ENCODE measurements around the gene SV2A. TPM values are rescaled to one million over a fixed set of nuclear protein-coding genes. Genes with fewer than 3 reads are reported as not detected.
"Not testable (repeated sequence)": the region's sequence is repeated elsewhere in the genome, so short reads cannot be mapped to it uniquely, and the experiment has no call there.

SV2A gene
- total RNA-seq, 1 donor from 2014 or later, result 5.9 TPM

DNA sequence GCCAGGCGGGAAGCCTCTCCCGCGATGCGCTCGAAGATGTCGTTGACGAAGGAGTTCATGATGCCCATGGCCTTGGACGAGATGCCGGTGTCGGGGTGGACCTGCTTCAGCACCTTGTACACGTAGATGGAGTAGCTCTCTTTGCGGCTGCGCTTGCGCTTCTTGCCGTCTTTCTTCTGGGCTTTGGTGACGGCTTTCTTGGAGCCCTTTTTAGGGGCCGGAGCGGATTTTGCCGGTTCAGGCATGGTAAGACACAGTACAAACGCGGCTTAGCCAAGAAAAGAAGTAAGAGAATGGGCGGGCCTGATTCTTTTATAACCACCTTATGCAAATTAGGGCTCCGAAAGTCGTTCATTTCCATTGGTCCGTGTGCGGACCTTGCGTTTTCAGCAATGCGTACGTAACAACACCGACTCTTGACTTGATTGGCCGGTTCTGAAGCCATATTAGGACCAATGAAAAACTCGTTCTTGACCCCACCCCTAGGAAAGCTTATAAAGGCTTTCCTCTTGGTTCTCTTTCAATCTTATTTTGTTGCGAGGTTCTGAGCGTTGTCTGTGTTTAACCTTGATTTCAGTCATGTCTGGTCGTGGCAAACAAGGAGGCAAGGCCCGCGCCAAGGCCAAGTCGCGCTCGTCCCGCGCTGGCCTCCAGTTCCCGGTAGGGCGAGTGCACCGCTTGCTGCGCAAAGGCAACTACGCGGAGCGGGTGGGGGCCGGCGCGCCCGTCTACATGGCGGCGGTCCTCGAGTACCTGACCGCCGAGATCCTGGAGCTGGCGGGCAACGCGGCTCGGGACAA lies 31.0 kb downstream of the SV2A start:
- H3K27me3 ChIP-seq, result no peaks in the 10 kb centered on the region
- intact Hi-C loops (cut with DNase I), result loop anchor here (1.0 kb wide), 1 partner anchor 50 kb away; the partner anchor contains the start of gene MTMR11
- peak; percentile 82 to 96 for DNase-seq (ENCODE audit: low spot score in 2 of 2)

DNA sequence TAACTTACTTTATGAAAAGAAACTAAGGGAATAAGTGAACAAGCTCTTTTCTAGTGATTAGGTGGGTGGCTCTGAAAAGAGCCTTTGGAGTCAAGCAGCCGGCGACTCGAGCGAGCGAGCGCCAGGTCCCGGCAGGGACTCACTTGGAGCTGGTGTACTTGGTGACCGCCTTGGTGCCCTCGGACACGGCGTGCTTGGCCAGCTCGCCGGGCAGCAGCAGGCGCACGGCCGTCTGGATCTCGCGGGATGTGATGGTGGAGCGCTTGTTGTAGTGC lies 31.6 kb downstream of the SV2A start:
- Histone ChIP-seq H3K27ac (peak overlapping the region; percentile 94 to 100), H3K4me3 (peak overlapping the region; percentile 77 to 81), H3K4me1 (peaks cover 7 to 17% of the 10 kb centered on the region in 2 donors)
- H3K9me3 ChIP-seq; DNase-seq (ENCODE audit: low spot score in 2 of 2); H3K27me3 ChIP-seq; H3K36me3 ChIP-seq: not testable (repeated sequence)
- intact Hi-C loops (cut with DNase I), result loop anchor here (1.0 kb wide), 1 partner anchor 50 kb away; the partner anchor contains the start of gene MTMR11

More for the DNA sequence above, 31.0 kb downstream of the SV2A start:
- Histone ChIP-seq H3K36me3 (no peaks in the 10 kb centered on the region), H3K4me3 (peak overlapping the region; percentile 77 to 81), H3K27ac (peak overlapping the region; percentile 97 to 100), H3K4me1 (peaks cover 7 to 17% of the 10 kb centered on the region in 2 donors), H3K9me3 (no peaks in the 10 kb centered on the region)
- TF ChIP-seq, protein P1, sequence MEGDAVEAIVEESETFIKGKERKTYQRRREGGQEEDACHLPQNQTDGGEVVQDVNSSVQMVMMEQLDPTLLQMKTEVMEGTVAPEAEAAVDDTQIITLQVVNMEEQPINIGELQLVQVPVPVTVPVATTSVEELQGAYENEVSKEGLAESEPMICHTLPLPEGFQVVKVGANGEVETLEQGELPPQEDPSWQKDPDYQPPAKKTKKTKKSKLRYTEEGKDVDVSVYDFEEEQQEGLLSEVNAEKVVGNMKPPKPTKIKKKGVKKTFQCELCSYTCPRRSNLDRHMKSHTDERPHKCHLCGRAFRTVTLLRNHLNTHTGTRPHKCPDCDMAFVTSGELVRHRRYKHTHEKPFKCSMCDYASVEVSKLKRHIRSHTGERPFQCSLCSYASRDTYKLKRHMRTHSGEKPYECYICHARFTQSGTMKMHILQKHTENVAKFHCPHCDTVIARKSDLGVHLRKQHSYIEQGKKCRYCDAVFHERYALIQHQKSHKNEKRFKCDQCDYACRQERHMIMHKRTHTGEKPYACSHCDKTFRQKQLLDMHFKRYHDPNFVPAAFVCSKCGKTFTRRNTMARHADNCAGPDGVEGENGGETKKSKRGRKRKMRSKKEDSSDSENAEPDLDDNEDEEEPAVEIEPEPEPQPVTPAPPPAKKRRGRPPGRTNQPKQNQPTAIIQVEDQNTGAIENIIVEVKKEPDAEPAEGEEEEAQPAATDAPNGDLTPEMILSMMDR (IDR thresholded peaks at IDR 0.05), result no peak

DNA sequence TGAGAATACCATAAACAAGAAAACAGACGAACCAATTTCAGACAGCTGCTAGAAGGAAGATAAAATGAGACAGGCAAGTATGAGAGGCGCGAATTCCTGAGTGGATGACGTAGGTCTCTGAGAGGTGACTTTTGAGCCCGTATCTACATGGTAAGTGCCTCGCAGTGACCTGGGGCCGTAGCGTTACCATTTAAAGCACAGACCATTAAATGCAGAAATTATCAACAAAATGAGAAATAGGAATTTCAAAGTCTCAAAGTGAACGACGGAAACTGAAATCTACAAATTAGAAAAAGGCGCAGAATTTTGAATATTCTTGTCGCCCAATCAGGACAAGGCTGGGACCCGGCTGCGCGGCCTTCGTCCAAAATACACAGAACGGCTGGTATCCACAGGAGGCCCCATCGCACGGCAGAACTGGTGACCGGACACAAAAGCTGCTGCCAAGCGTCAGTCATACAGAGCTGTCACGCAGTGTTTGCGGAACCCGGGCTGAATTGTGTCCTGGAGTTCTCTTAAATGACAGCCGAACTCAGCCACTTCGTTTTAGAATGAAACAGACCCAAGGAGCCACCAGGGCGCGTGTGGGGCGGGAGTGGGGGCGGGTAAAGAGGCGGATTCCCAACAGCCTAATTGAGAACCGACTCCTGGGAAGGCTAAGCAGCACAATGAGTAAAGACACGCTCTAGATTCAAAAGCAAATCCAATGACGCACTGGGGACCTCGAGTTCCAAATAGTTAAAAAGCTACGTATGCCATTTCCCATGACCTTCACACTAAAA lies 32.1 kb downstream of the SV2A start:
- Histone ChIP-seq H3K36me3 (no peaks in the 10 kb centered on the region), H3K4me3 (peak overlapping the region; percentile 77 to 81), H3K27ac (peak overlapping the region; percentile 94 to 100), H3K9me3 (no peaks in the 10 kb centered on the region), H3K27me3 (no peaks in the 10 kb centered on the region), H3K4me1 (peaks cover 7 to 17% of the 10 kb centered on the region in 2 donors)
- peak; percentile 76 to 96 for DNase-seq (ENCODE audit: low spot score in 2 of 2)
- intact Hi-C loops (cut with DNase I), result loop anchor here (1.0 kb wide), 1 partner anchor 51 kb away; the partner anchor contains the start of gene MTMR11
- TF ChIP-seq, protein P1 (IDR thresholded peaks at IDR 0.05), result peak in 1 of 3 experiments; percentile 13

DNA sequence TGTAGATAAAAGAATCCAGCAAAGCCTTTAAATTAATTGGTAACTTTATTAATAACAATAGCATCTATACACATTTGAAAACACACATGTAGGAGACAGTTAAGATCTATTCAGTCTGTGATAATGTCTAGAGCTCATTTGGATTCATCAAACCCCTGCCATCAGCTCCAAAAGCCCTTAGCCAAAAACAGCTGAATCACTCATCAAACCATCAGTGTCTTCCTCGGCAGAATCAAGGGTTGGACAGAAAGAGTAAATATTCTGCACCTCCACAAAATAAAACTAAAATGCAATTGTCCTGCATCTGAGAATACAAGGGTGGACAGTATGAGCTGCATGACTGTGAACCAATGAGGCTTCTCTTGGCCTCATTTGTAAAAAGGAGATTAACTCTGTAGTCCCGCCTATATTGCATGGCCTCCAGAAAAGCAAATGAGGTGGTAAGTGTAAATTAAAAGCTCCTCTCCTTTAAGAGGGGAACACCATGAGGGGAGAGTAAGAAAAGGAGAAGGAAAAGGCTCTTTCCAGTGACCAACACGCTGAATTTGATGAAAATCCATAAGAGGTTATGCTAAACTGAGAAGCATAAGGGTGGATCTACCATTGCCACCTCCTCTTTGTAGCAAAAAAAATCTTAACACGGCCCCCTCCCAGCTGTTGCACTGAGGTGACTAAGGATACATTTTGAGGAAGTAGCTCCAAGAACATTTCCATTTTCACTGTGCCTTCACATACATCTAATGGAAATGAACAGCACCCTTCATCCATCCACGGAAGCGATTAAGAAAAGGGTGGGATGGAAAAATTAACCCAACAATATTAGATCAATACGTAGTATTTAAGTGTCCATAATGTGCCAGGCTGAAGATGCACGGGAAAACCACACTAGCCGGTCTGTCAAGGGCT lies 33.0 kb downstream of the SV2A start:
- TF ChIP-seq, protein P1 (IDR thresholded peaks at IDR 0.05), result no peak
- Histone ChIP-seq H3K9me3 (no peaks in the 10 kb centered on the region), H3K36me3 (no peaks in the 10 kb centered on the region), H3K27me3 (no peaks in the 10 kb centered on the region), H3K27ac (peak overlapping the region; percentile 94 to 100), H3K4me1 (peaks cover 7 to 17% of the 10 kb centered on the region in 2 donors), H3K4me3 (peak overlapping the region; percentile 77 to 81)
- peak in 1 of 2 donors; percentile 64 for DNase-seq (ENCODE audit: low spot score in 2 of 2)
- intact Hi-C loops (cut with DNase I), result no loop called here

DNA sequence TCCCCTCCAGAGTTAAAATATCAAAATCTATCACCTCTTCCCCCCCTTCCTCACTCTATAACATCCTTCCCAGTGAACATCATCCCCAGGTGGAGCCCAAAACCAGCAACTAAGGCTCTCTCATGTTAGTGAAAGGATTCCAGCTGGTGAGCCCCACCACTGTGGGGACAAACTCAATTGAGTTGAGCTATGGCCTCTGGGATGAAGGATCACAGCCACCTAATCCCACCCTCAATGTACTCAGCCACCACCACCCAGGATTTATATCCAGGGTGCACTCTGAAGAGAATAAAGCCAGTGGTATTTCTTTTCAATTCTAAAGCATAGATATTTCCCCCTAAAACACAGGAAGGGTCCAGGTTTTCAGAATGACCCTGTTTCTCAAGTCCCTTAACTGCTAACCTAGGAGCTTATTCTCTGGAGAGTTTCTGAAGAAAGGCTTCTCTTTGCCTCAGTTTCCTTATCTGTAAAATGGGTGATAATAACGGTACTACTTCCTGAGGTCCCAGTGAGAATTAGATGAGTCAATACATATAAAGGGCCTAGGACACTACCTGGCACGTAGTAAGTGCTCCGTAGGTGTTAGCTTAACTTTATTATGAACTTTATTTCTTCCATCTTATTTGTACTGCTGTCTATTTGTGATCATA lies 33.9 kb downstream of the SV2A start:
- no peaks in the 10 kb centered on the region for H3K36me3 ChIP-seq
- H3K27me3 ChIP-seq, result no peaks in the 10 kb centered on the region
- TF ChIP-seq, protein P1 (IDR thresholded peaks at IDR 0.05), result no peak
- intact Hi-C loops (cut with DNase I), result no loop called here
- no peaks in the 10 kb centered on the region for H3K9me3 ChIP-seq
- H3K4me1 ChIP-seq, result peaks cover 7 to 17% of the 10 kb centered on the region in 2 donors
- peak in 1 of 2 donors; percentile 9 for DNase-seq (ENCODE audit: low spot score in 2 of 2)
- H3K27ac ChIP-seq, result no peak overlapping the region
- peak overlapping the region in 1 of 2 donors; percentile 32 for H3K4me3 ChIP-seq

Measured in ascending aorta (tissue), 2 donors.